Activated CD4-positive, alpha-beta T cell treated with anti-CD3 and anti-CD28 coated beads for 24 hours (primary cell): Measurements from ENCODE around the gene CPED1.

Source experiments
- DNase-seq, 2 donors: peaks; one replicate each; pipeline ENCODE4 v3.0.0-alpha.2; 2020; ENCODE audit warnings: low read depth in 2 of 2

CPED1 gene

DNA sequence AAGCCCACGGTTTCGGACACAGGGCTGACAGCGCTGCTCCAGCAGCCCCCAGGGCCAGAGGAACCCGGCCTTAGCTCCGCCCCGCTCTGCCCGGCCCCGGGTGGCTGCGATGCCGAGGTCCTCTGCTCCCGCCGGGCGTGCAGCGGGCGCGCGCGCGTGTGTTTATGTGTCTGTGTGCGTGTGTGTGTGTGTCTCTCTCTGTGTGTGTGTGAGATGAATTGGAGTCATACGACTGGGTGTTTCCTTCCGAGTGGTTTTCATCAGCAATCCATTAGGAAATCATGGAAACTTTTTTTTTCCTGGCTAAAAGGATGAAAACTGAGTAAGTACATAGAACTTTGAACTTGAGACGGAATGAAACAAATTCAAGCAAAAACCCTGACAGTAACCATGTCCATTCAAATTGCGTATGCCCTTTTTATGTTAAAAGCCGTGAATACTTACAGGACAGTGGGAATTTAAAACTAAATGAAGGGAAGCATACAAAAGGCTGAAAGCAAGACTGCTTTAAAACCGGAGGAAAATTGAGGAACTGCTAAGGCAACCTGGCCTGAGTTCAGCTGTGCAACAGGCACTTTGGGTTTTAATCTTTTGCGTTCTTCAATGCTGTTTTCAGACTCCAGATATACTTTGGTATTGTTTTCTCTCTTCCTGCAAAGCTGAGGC is at the start of gene CPED1:
Gene CPED1, plus strand, starts transcription at position 121 of the 666 bp plus-strand sequence. CDS start 911 bp downstream, outside the sequence.
- DNase-seq, result peak in 1 of 2 donors; percentile 10

GRCh38 chr7:120939345-120939744 is 49.2 kb upstream of the CPED1 start:
- DNase-seq, result no peak

- DNase-seq, result no peak
These were observed 47.4 kb upstream of the CPED1 start for GRCh38 chr7:120941064-120941463.

DNA sequence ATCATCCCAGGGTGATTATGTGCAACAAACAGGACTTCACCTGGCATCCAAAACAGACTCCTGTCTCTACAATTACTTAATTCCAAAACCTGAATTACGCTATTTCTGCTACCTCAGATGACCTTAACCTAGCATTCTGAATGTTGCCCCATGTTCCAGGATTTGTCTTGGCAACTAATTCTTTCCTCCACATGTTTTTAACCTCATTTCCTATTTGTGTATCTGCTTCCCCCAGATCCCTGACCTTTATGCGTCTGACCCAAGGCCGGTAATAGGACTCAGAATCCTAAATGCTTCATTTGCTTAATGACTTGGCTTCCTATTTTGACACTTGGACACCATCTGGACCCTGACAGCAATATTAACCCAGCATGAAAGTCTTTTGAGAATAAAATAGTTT is 46.7 kb upstream of the CPED1 start:
- no peak for DNase-seq

DNA sequence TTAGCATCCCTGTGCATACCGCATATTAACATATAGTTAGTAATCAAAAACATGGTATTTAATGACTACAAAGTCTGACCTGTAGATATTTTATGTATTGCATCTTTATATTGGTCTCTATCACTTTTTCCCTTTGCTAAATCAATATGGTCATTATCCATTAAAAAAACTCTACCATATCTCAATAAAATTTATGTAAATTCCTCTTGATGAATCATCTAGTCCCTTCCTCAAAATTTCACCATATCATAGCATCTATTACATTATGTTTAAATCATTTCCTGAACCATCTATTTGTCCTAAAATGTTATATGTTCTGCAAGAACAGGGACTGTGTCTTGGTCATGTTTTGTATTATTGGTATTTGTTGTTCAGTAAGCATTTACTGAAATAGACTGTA is 45.6 kb upstream of the CPED1 start:
- no peak for DNase-seq

GRCh38 chr7:120944826-120945562 is 43.5 kb upstream of the CPED1 start:
- DNase-seq, result no peak

GRCh38 chr7:120947980-120948379 is 40.5 kb upstream of the CPED1 start:
- DNase-seq, result no peak

- no peak for DNase-seq
These were observed 39.1 kb upstream of the CPED1 start for GRCh38 chr7:120949393-120949911.

DNA sequence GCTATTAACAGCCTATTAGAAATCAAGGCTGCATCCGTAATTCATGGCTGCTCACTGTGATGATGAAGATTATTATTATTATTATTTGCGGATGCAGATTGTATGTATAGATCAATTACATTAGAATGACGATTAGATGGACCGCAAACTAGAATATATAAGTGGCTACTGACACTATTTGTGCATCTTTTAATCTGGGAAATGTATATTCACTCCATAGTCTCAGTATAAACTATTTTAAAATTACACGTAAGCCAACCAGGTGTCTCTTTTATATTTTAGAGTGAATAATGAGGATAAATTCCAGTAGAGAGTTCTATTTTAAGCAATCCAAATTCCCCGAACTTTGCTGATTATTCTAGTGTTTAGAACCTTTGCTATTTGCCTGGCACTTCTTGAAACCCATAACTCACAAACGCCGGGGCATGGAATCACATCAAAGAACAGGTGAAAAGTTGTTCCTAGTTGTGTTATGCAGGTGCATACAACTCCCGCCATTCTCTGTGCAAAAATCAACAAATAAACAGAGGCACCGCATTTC is 38.4 kb upstream of the CPED1 start:
- no peak for DNase-seq

- peak; percentile 93 to 97 for DNase-seq
These were observed 37.8 kb upstream of the CPED1 start, which contains the start of gene ING3 for GRCh38 chr7:120950539-120951308. Gene ING3, plus strand, starts transcription at chr7:120950777. Its CDS starts 120 bp downstream, at chr7:120950897.

GRCh38 chr7:120951309-120951699 is 37.2 kb upstream of the CPED1 start:
- DNase-seq, result no peak

DNA sequence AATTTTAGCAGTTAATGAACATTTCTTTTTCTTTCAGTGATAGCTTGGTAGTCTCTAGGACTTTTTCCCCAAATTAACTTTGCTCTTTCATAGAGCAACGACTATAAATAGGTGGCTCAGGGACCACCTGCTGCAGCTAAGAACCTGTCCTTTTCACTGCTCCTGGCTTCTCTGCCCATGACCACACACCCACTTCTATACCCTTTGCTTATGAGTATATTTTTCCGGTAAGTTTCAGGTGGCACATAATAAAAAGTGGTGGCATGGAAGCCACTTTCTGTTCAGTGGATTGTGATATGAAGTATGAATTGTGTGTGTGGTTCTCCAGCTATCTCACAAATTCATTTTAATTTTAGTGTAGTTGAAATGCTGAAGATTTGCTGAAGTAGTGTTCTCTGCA is 36.7 kb upstream of the CPED1 start:
- no peak for DNase-seq

DNA sequence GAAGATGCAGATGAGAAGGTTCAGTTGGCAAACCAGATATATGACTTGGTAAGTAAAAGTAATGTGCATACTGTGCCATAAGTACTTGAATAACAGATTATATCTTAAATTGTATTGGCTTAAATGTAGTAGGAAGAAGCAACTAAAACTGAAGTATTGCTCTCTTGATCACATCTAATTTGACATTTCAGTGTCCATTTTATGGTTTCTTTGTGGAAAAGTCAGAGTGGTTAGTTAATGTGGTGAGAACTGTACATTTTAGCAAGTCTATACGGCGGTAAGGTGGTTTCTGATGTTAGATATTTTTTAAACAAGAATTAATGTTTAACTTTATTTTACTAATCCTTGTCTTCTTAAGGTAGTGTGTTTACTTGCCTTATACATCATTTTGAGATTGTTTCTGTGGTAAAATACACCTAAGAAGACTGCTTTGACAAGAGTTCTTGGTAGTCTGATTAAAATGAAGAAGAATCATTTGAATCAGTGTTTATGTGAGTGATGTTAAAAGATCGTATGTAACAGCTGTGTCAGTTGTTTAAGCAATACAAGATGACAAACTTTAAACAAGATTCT is 32.8 kb upstream of the CPED1 start:
- no peak for DNase-seq

GRCh38 chr7:120959929-120960484 is 28.5 kb upstream of the CPED1 start:
- DNase-seq, result no peak

DNA sequence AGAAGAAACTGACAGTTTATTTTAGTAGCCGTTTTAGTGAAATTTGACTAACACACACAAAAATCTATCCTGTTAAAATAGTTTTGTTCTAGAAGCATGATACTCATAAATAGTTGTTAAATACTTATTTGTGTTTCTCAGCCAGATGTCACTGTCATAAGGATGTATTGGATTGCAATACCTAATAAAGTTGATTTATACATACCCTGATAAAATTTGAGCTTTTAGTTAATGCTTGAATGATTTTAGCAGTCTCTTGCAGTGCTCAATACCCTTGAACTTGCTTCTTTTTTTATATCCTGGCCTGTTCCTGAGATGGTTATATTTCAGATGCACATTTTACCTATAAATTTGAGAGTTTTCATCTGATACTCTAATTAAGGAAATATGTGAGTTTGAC is 27.8 kb upstream of the CPED1 start:
- no peak for DNase-seq

GRCh38 chr7:120961638-120962173 is 26.8 kb upstream of the CPED1 start:
- DNase-seq, result no peak

- no peak for DNase-seq
These were observed 24.4 kb upstream of the CPED1 start for GRCh38 chr7:120964088-120964487.

- DNase-seq, result no peak
These were observed 21.6 kb upstream of the CPED1 start for GRCh38 chr7:120966961-120967360.

DNA sequence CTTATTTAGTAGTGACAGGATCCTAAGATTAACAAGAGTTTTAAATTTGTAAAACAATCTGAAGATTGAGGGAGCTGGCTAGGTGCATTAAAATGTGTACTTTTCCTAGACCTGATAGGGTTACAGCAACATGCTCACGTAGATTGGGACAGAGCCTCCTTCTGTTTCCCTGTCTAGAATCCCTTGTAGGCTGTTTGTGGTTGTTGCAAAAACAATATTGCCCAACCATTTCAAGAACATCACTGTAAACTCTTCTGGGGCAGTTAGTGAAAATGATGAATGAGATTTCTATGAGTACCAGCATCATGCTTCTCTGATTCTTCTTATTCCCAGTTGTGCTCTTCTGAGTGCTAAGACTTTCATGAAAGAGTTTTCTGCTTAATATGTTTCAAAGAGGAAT is 14.7 kb upstream of the CPED1 start:
- no peak for DNase-seq

GRCh38 chr7:120979765-120980499 is 8.6 kb upstream of the CPED1 start:
- DNase-seq, result no peak
